HEK293 (cell line): ENCODE results near the gene DRC7.

Source experiments
- CTCF ChIA-PET: fragments of 350-600 bp; formaldehyde crosslinking; extraction: SDS; loops from one replicate; lab custom pipeline; 2021; ENCODE audit warnings: antibody characterized with exemption; lab: Yijun Ruan, JAX
- POLR2A ChIA-PET: fragments of 300-600 bp; formaldehyde crosslinking; extraction: SDS; loops from one replicate; lab custom pipeline; 2020; ENCODE audit warnings: antibody characterized with exemption, inconsistent platforms; lab: Yijun Ruan, JAX
- H3K27ac ChIP-seq: fragments of 200-500 bp; sonication (Bioruptor generic); 2 replicates; pipeline ENCODE4 v1.5.1; 2014; ENCODE audit warnings: low read depth, low read length, control low read depth, inconsistent platforms; ENCODE audit errors: extremely low read depth
- H3K36me3 ChIP-seq, 2 experiments: fragments of 200-500 bp in 1 of 2; sonication (Bioruptor generic) in 1 of 2; 1 replicate in 1 of 2; 2 replicates in 1 of 2; pipeline ENCODE4 v1.5.1; 2014 to 2017; ENCODE audit warnings: inconsistent platforms in 2 of 2, low read length in 2 of 2; ENCODE audit not compliant: control insufficient read depth in 2 of 2, insufficient read depth in 1 of 2
- H3K4me1 ChIP-seq: fragments of 200-500 bp; sonication (Bioruptor generic); 2 replicates; pipeline ENCODE4 v1.5.1; 2014; ENCODE audit warnings: mild to moderate bottlenecking, low read length, inconsistent platforms; ENCODE audit not compliant: control insufficient read depth, insufficient read depth
- H3K4me3 ChIP-seq: 2 replicates; pipeline ENCODE4 v1.5.1; 2011; ENCODE audit warnings: low read depth, mild to moderate bottlenecking, control low read depth, low read length, moderate library complexity
- H3K9me3 ChIP-seq: fragments of 200-500 bp; sonication (Bioruptor generic); 2 replicates; pipeline ENCODE4 v1.5.1; 2014; ENCODE audit warnings: low read depth, low read length, inconsistent platforms; ENCODE audit not compliant: control insufficient read depth, insufficient read depth
- HOXA7 ChIP-seq: sonication (generic); formaldehyde crosslinking; IDR thresholded peaks from 2 replicates; pipeline ENCODE4 v1.8.1; 2022; ENCODE audit warnings: missing genetic modification reagents, borderline replicate concordance
- HOXD13 ChIP-seq: sonication (generic); formaldehyde crosslinking; IDR thresholded peaks from 2 replicates; pipeline ENCODE4 v1.8.0; 2022; ENCODE audit warnings: missing genetic modification reagents, borderline replicate concordance
- RBAK ChIP-seq: fragments of 450-650 bp; formaldehyde crosslinking; IDR thresholded peaks from 2 replicates; pipeline ENCODE4 v1.5.1; 2016; ENCODE audit warnings: missing biosample characterization, missing genetic modification characterization
- SCRT2 ChIP-seq: fragments of 450-650 bp; formaldehyde crosslinking; IDR thresholded peaks from 2 replicates; pipeline ENCODE4 v1.5.1; 2016; ENCODE audit warnings: missing biosample characterization, missing genetic modification characterization
- TRIM28 ChIP-seq: IDR thresholded peaks from 2 replicates; pipeline ENCODE4 v1.6.1; 2011; ENCODE audit warnings: low read length, control low read depth, borderline replicate concordance
- ZNF114 ChIP-seq: fragments of 450-650 bp; formaldehyde crosslinking; IDR thresholded peaks from 2 replicates; pipeline ENCODE4 v1.5.0; 2017; ENCODE audit warnings: missing biosample characterization, missing genetic modification characterization
- ZNF211 ChIP-seq: fragments of 450-650 bp; formaldehyde crosslinking; IDR thresholded peaks from 2 replicates; pipeline ENCODE4 v1.5.1; 2016; ENCODE audit warnings: low read depth, missing biosample characterization, missing genetic modification characterization
- ZNF266 ChIP-seq: fragments of 450-650 bp; formaldehyde crosslinking; IDR thresholded peaks from 2 replicates; pipeline ENCODE4 v1.5.1; 2016; ENCODE audit warnings: missing biosample characterization, missing genetic modification characterization, low read depth
- ZNF350 ChIP-seq: fragments of 450-650 bp; formaldehyde crosslinking; IDR thresholded peaks from 2 replicates; pipeline ENCODE4 v1.5.0; 2017; ENCODE audit warnings: missing biosample characterization, mild to moderate bottlenecking, missing genetic modification characterization
- ZNF354C ChIP-seq: fragments of 450-650 bp; formaldehyde crosslinking; IDR thresholded peaks from 2 replicates; pipeline ENCODE4 v1.5.1; 2016; ENCODE audit warnings: missing biosample characterization, missing genetic modification characterization, low read depth, borderline replicate concordance
- ZNF391 ChIP-seq: fragments of 450-650 bp; formaldehyde crosslinking; IDR thresholded peaks from 2 replicates; pipeline ENCODE4 v1.5.1; 2016; ENCODE audit warnings: low read depth, missing biosample characterization, missing genetic modification characterization, borderline replicate concordance
- ZNF514 ChIP-seq: fragments of 450-650 bp; formaldehyde crosslinking; IDR thresholded peaks from 2 replicates; pipeline ENCODE4 v1.5.1; 2016; ENCODE audit warnings: missing biosample characterization, missing genetic modification characterization
- ZNF701 ChIP-seq: fragments of 450-650 bp; formaldehyde crosslinking; IDR thresholded peaks from 2 replicates; pipeline ENCODE4 v1.5.1; 2016; ENCODE audit warnings: missing biosample characterization, missing genetic modification characterization
- TF ChIP-seq, protein P1 (sequence below): fragments of 450-650 bp; formaldehyde crosslinking; IDR thresholded peaks from 2 replicates; pipeline ENCODE4 v1.5.1; 2016; ENCODE audit warnings: missing biosample characterization, missing genetic modification characterization
- TF ChIP-seq, protein P2 (sequence below): fragments of 450-650 bp; formaldehyde crosslinking; IDR thresholded peaks from 2 replicates; pipeline ENCODE4 v1.5.1; 2016; ENCODE audit warnings: missing biosample characterization, missing genetic modification characterization
- TF ChIP-seq, protein P3 (sequence below): fragments of 450-650 bp; formaldehyde crosslinking; IDR thresholded peaks from 2 replicates; pipeline ENCODE4 v1.5.1; 2017; ENCODE audit warnings: missing biosample characterization, missing genetic modification characterization
- TF ChIP-seq, protein P4 (sequence below): fragments of 450-650 bp; formaldehyde crosslinking; conservative IDR thresholded peaks from 2 replicates; pipeline ENCODE4 v1.5.1; 2016; ENCODE audit warnings: low read depth, missing biosample characterization, missing genetic modification characterization
- TF ChIP-seq, protein P5 (sequence below): fragments of 450-650 bp; formaldehyde crosslinking; IDR thresholded peaks from 2 replicates; pipeline ENCODE4 v1.5.1; 2016; ENCODE audit warnings: missing biosample characterization, missing genetic modification characterization
- TF ChIP-seq, protein P6 (sequence below): fragments of 450-650 bp; formaldehyde crosslinking; IDR thresholded peaks from 2 replicates; pipeline ENCODE4 v1.5.1; 2017; ENCODE audit warnings: missing biosample characterization, missing genetic modification characterization

DRC7 gene

DNA sequence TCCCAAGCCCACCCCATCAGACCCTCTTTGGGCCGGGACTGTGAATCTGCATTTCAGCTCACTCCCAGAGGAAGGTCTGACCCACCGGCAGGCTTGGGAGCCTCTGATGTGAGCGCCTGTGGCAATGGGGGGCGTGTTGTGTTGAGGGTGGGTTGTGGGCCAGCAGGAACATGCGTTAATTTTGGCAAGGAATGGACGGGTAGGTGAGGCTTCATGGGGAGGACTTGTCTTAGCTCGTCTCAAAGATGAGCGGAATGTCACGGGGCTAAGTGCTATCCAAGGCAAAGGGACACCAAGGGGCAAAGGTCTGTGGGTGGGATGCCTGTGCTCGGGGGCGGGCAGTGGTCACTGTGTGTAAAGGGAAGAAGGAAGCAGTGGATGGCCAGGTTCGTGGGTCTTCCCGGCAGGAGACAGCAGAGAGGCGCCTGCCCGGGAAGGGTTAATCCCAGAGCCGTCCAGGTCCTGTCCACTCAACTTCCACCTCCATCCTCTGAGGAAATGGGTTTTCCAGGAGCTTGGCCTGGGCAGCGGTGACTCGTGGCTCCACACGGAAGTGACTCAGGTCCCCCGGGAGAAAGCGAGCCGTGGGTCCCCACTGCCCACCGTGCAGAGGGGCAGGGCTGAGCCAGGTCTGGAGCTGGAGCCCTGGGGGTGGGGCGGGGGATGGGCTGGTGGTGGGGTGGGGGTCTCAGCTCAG, 48.8 kb upstream of the DRC7 start:
- POLR2A ChIA-PET = no interaction called here
- TF ChIP-seq, protein P1, sequence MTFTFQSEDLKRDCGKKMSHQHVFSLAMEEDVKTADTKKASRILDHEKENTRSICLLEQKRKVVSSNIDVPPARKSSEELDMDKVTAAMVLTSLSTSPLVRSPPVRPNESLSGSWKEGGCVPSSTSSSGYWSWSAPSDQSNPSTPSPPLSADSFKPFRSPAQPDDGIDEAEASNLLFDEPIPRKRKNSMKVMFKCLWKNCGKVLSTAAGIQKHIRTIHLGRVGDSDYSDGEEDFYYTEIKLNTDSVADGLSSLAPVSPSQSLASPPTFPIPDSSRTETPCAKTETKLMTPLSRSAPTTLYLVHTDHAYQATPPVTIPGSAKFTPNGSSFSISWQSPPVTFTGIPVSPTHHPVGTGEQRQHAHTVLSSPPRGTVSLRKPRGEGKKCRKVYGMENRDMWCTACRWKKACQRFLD (tag by site-specific recombination) = no peak
- TF ChIP-seq ZNF391 = no peak

DNA sequence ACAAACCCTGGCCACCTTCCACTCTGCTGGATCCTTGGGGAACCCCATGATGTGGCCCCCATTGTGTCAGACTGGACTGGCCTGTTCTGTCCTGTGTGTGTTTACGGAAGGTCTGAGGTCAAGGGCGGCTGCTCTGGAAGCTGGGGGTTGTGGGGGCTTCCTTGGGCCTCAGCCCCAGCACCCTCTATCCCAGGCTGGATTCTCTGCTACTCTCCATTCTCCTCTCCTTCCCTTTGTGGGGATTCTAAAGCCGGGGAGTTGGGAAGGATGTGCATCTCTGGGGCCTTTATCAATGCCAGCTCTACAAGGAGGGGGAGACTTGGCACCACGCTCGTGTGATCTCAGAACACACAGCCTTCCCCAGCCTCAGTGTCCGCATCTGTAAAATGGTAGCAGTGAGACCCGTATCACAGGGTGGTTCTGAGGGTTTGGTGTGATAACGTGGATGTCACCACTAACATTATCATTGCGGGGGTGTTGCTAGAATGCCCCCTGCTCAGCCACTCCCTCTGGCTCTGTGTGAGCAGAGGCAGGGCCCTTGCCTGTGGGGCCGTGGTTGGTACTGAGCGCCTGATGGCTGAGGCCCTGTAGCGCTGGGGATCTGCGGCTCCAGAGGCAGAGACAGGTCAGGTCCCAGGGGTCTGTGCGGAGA, 48.1 kb upstream of the DRC7 start:
- POLR2A ChIA-PET = no interaction called here
- CTCF ChIA-PET = interaction anchor here (0.6 to 5.9 kb wide), 9 partner anchors 19 to 840 kb away, joined by 3 to 87 read pairs (median 17); partner anchors contain the start of gene ADGRG1
- Histone ChIP-seq H3K36me3 (no peaks in the 10 kb centered on the region), H3K4me1 (no peaks in the 10 kb centered on the region), H3K4me3 (no peak overlapping the region), H3K9me3 (no peaks in the 10 kb centered on the region), H3K27ac (no peak overlapping the region)
- TF ChIP-seq, protein P2, sequence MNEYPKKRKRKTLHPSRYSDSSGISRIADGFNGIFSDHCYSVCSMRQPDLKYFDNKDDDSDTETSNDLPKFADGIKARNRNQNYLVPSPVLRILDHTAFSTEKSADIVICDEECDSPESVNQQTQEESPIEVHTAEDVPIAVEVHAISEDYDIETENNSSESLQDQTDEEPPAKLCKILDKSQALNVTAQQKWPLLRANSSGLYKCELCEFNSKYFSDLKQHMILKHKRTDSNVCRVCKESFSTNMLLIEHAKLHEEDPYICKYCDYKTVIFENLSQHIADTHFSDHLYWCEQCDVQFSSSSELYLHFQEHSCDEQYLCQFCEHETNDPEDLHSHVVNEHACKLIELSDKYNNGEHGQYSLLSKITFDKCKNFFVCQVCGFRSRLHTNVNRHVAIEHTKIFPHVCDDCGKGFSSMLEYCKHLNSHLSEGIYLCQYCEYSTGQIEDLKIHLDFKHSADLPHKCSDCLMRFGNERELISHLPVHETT (tag by site-specific recombination) = no peak
- no peak for TF ChIP-seq ZNF354C (tag by site-specific recombination)
- TF ChIP-seq ZNF114 (tag by site-specific recombination) = no peak
- no peak for TF ChIP-seq ZNF211 (tag by site-specific recombination)
- TF ChIP-seq, protein P1 (tag by site-specific recombination) = no peak
- no peak for TF ChIP-seq HOXA7 (CRISPR knock-in tag)
- TF ChIP-seq, protein P3, sequence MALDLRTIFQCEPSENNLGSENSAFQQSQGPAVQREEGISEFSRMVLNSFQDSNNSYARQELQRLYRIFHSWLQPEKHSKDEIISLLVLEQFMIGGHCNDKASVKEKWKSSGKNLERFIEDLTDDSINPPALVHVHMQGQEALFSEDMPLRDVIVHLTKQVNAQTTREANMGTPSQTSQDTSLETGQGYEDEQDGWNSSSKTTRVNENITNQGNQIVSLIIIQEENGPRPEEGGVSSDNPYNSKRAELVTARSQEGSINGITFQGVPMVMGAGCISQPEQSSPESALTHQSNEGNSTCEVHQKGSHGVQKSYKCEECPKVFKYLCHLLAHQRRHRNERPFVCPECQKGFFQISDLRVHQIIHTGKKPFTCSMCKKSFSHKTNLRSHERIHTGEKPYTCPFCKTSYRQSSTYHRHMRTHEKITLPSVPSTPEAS (tag by site-specific recombination) = no peak
- no peak for TF ChIP-seq RBAK
- TF ChIP-seq, protein P4, sequence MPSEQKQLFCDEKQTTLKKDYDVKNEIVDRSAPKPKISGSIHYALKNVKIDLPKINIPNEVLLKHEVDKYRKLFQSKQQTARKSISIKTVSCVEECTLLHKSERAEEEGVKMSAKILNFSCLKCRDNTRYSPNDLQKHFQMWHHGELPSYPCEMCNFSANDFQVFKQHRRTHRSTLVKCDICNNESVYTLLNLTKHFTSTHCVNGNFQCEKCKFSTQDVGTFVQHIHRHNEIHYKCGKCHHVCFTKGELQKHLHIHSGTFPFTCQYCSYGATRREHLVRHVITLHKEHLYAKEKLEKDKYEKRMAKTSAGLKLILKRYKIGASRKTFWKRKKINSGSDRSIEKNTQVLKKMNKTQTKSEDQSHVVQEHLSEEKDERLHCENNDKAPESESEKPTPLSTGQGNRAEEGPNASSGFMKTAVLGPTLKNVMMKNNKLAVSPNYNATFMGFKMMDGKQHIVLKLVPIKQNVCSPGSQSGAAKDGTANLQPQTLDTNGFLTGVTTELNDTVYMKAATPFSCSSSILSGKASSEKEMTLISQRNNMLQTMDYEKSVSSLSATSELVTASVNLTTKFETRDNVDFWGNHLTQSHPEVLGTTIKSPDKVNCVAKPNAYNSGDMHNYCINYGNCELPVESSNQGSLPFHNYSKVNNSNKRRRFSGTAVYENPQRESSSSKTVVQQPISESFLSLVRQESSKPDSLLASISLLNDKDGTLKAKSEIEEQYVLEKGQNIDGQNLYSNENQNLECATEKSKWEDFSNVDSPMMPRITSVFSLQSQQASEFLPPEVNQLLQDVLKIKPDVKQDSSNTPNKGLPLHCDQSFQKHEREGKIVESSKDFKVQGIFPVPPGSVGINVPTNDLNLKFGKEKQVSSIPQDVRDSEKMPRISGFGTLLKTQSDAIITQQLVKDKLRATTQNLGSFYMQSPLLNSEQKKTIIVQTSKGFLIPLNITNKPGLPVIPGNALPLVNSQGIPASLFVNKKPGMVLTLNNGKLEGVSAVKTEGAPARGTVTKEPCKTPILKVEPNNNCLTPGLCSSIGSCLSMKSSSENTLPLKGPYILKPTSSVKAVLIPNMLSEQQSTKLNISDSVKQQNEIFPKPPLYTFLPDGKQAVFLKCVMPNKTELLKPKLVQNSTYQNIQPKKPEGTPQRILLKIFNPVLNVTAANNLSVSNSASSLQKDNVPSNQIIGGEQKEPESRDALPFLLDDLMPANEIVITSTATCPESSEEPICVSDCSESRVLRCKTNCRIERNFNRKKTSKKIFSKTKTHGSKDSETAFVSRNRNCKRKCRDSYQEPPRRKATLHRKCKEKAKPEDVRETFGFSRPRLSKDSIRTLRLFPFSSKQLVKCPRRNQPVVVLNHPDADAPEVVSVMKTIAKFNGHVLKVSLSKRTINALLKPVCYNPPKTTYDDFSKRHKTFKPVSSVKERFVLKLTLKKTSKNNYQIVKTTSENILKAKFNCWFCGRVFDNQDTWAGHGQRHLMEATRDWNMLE (tag by site-specific recombination) = no peak
- TF ChIP-seq, protein P5, sequence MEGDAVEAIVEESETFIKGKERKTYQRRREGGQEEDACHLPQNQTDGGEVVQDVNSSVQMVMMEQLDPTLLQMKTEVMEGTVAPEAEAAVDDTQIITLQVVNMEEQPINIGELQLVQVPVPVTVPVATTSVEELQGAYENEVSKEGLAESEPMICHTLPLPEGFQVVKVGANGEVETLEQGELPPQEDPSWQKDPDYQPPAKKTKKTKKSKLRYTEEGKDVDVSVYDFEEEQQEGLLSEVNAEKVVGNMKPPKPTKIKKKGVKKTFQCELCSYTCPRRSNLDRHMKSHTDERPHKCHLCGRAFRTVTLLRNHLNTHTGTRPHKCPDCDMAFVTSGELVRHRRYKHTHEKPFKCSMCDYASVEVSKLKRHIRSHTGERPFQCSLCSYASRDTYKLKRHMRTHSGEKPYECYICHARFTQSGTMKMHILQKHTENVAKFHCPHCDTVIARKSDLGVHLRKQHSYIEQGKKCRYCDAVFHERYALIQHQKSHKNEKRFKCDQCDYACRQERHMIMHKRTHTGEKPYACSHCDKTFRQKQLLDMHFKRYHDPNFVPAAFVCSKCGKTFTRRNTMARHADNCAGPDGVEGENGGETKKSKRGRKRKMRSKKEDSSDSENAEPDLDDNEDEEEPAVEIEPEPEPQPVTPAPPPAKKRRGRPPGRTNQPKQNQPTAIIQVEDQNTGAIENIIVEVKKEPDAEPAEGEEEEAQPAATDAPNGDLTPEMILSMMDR (tag by site-specific recombination) = no peak
- no peak for TF ChIP-seq ZNF266 (tag by site-specific recombination)
- no peak for TF ChIP-seq TRIM28
- TF ChIP-seq, protein P6, sequence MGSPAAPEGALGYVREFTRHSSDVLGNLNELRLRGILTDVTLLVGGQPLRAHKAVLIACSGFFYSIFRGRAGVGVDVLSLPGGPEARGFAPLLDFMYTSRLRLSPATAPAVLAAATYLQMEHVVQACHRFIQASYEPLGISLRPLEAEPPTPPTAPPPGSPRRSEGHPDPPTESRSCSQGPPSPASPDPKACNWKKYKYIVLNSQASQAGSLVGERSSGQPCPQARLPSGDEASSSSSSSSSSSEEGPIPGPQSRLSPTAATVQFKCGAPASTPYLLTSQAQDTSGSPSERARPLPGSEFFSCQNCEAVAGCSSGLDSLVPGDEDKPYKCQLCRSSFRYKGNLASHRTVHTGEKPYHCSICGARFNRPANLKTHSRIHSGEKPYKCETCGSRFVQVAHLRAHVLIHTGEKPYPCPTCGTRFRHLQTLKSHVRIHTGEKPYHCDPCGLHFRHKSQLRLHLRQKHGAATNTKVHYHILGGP (tag by site-specific recombination) = no peak
- no peak for TF ChIP-seq SCRT2 (tag by site-specific recombination)
- TF ChIP-seq ZNF514 (tag by site-specific recombination) = no peak
- no peak for TF ChIP-seq ZNF350 (tag by site-specific recombination)
- no peak for TF ChIP-seq HOXD13 (CRISPR knock-in tag)
- TF ChIP-seq ZNF701 (tag by site-specific recombination) = no peak

More for the DNA sequence above, 48.8 kb upstream of the DRC7 start:
- Histone ChIP-seq H3K36me3 (no peaks in the 10 kb centered on the region), H3K27ac (no peak overlapping the region), H3K4me3 (no peak overlapping the region), H3K4me1 (no peaks in the 10 kb centered on the region), H3K9me3 (no peaks in the 10 kb centered on the region)
- CTCF ChIA-PET = interaction anchor here (0.6 to 5.9 kb wide), 5 partner anchors 45 to 369 kb away, joined by 3 to 87 read pairs (median 5); no protein-coding TSS in a partner anchor
